Measurements from ENCODE around the gene MFAP1.

MFAP1 gene

GRCh38 chr15:43791993-43792760 lies 32.3 kb downstream of the MFAP1 start, which contains the start of gene SERF2:
SERF2 (plus strand) TSS chr15:43792320; CDS start chr15:43792377, 57 bp downstream.
- peaks cover 22% of the 10 kb centered on the region for H3K36me3 Mint-ChIP-seq (ENCODE audit: insufficient read depth)
- H3K9me3 Mint-ChIP-seq: no peaks in the 10 kb centered on the region
- H3K4me3 Mint-ChIP-seq: peak within 1 kb of the TSS; percentile 95
- ATAC-seq (replicated peaks; ENCODE audit: extremely low read depth, poor library complexity, severe bottlenecking) (peak; percentile 94), DNase-seq (ENCODE audit: low spot score in 2 of 2) (peak; percentile 96 to 97)
- H3K4me1 Mint-ChIP-seq: peaks cover 60% of the 10 kb centered on the region
- H3K27me3 Mint-ChIP-seq: no peaks in the 10 kb centered on the region
- peak within 1 kb of the TSS; percentile 99 for H3K27ac Mint-ChIP-seq (ENCODE audit: low read depth)

- H3K4me1 Mint-ChIP-seq: peaks cover 33% of the 10 kb centered on the region
- peak overlapping the region; percentile 17 for H3K4me3 Mint-ChIP-seq
- no peaks in the 10 kb centered on the region for H3K9me3 Mint-ChIP-seq
- no peak overlapping the region for H3K27ac Mint-ChIP-seq (ENCODE audit: low read depth)
- H3K36me3 Mint-ChIP-seq (ENCODE audit: insufficient read depth): peaks cover 17% of the 10 kb centered on the region
- ATAC-seq (replicated peaks; ENCODE audit: extremely low read depth, poor library complexity, severe bottlenecking): no peak
- no peaks in the 10 kb centered on the region for H3K27me3 Mint-ChIP-seq
- DNase-seq (ENCODE audit: low spot score in 2 of 2): no peak
Measured at GRCh38 chr15:43789409-43789808, 35.1 kb downstream of the MFAP1 start.

- H3K36me3 Mint-ChIP-seq (ENCODE audit: insufficient read depth): peaks cover 16% of the 10 kb centered on the region
- H3K27ac Mint-ChIP-seq (ENCODE audit: low read depth): no peak overlapping the region
- DNase-seq (ENCODE audit: low spot score in 2 of 2) (no peak), ATAC-seq (replicated peaks; ENCODE audit: extremely low read depth, poor library complexity, severe bottlenecking) (no peak)
- no peak overlapping the region for H3K4me3 Mint-ChIP-seq
- H3K4me1 Mint-ChIP-seq: peaks cover 22% of the 10 kb centered on the region
- H3K9me3 Mint-ChIP-seq: no peaks in the 10 kb centered on the region
- no peaks in the 10 kb centered on the region for H3K27me3 Mint-ChIP-seq
Measured at GRCh38 chr15:43779016-43779415, 45.5 kb downstream of the MFAP1 start.

- Mint-ChIP-seq H3K4me3 (peak overlapping the region; percentile 92), H3K36me3 (ENCODE audit: insufficient read depth) (peaks cover 29% of the 10 kb centered on the region), H3K27ac (ENCODE audit: low read depth) (peak overlapping the region; percentile 76), H3K27me3 (no peaks in the 10 kb centered on the region), H3K9me3 (no peaks in the 10 kb centered on the region), H3K4me1 (peaks cover 22% of the 10 kb centered on the region)
- peak; percentile 72 for ATAC-seq (replicated peaks; ENCODE audit: extremely low read depth, poor library complexity, severe bottlenecking)
- DNase-seq (ENCODE audit: low spot score in 2 of 2): peak; percentile 69 to 80
Measured at GRCh38 chr15:43777267-43777914, 47.1 kb downstream of the MFAP1 start.

GRCh38 chr15:43776718-43777266 lies 47.7 kb downstream of the MFAP1 start, which contains the start of gene ELL3:
ELL3 (minus strand) TSS chr15:43776966; CDS start chr15:43776901, 65 bp downstream.
- DNase-seq (ENCODE audit: low spot score in 2 of 2) (peak; percentile 48 to 55), ATAC-seq (replicated peaks; ENCODE audit: extremely low read depth, poor library complexity, severe bottlenecking) (peak; percentile 82)
- H3K4me3 Mint-ChIP-seq: peak within 1 kb of the TSS; percentile 92
- peaks cover 22% of the 10 kb centered on the region for H3K4me1 Mint-ChIP-seq
- H3K27ac Mint-ChIP-seq (ENCODE audit: low read depth): peak within 1 kb of the TSS; percentile 76
- no peaks in the 10 kb centered on the region for H3K27me3 Mint-ChIP-seq
- H3K9me3 Mint-ChIP-seq: no peaks in the 10 kb centered on the region
- peaks cover 33% of the 10 kb centered on the region for H3K36me3 Mint-ChIP-seq (ENCODE audit: insufficient read depth)

- H3K9me3 Mint-ChIP-seq: no peaks in the 10 kb centered on the region
- ATAC-seq (replicated peaks; ENCODE audit: extremely low read depth, poor library complexity, severe bottlenecking) (no peak), DNase-seq (ENCODE audit: low spot score in 2 of 2) (no peak)
- peak overlapping the region; percentile 92 for H3K4me3 Mint-ChIP-seq
- H3K36me3 Mint-ChIP-seq (ENCODE audit: insufficient read depth): peaks cover 38% of the 10 kb centered on the region
- peak overlapping the region; percentile 6 for H3K27ac Mint-ChIP-seq (ENCODE audit: low read depth)
- no peaks in the 10 kb centered on the region for H3K27me3 Mint-ChIP-seq
- H3K4me1 Mint-ChIP-seq: peaks cover 22% of the 10 kb centered on the region
Measured at GRCh38 chr15:43776101-43776717, 48.3 kb downstream of the MFAP1 start.

- Mint-ChIP-seq H3K36me3 (ENCODE audit: insufficient read depth) (peaks cover 46% of the 10 kb centered on the region), H3K27ac (ENCODE audit: low read depth) (no peak overlapping the region), H3K27me3 (no peaks in the 10 kb centered on the region), H3K4me1 (peaks cover 22% of the 10 kb centered on the region), H3K4me3 (peak overlapping the region; percentile 92), H3K9me3 (no peaks in the 10 kb centered on the region)
- DNase-seq (ENCODE audit: low spot score in 2 of 2) (no peak), ATAC-seq (replicated peaks; ENCODE audit: extremely low read depth, poor library complexity, severe bottlenecking) (no peak)
Measured at GRCh38 chr15:43775411-43775965, 49.0 kb downstream of the MFAP1 start.

- Mint-ChIP-seq H3K4me1 (peaks cover 19% of the 10 kb centered on the region), H3K27ac (ENCODE audit: low read depth) (peak overlapping the region; percentile 20), H3K4me3 (no peak overlapping the region), H3K36me3 (ENCODE audit: insufficient read depth) (peaks cover 60% of the 10 kb centered on the region), H3K9me3 (no peaks in the 10 kb centered on the region), H3K27me3 (no peaks in the 10 kb centered on the region)
- no peak for DNase-seq (ENCODE audit: low spot score in 2 of 2)
- no peak for ATAC-seq (replicated peaks; ENCODE audit: extremely low read depth, poor library complexity, severe bottlenecking)
Measured at GRCh38 chr15:43774062-43774461, 50.4 kb downstream of the MFAP1 start.

GRCh38 chr15:43772624-43773023 lies 51.9 kb downstream of the MFAP1 start:
- no peak overlapping the region for H3K27ac Mint-ChIP-seq (ENCODE audit: low read depth)

GRCh38 chr15:43771816-43772215 lies 52.7 kb downstream of the MFAP1 start:
- H3K4me1 Mint-ChIP-seq: peaks cover 7% of the 10 kb centered on the region
- no peak overlapping the region for H3K27ac Mint-ChIP-seq (ENCODE audit: low read depth)
- H3K4me3 Mint-ChIP-seq: no peak overlapping the region
- DNase-seq (ENCODE audit: low spot score in 2 of 2) (no peak), ATAC-seq (replicated peaks; ENCODE audit: extremely low read depth, poor library complexity, severe bottlenecking) (no peak)
- H3K9me3 Mint-ChIP-seq: no peaks in the 10 kb centered on the region
- H3K36me3 Mint-ChIP-seq (ENCODE audit: insufficient read depth): peaks cover 71% of the 10 kb centered on the region
- no peaks in the 10 kb centered on the region for H3K27me3 Mint-ChIP-seq

More at GRCh38 chr15:43772624-43773023, 51.9 kb downstream of the MFAP1 start:
- no peak for DNase-seq (ENCODE audit: low spot score in 2 of 2)
- Mint-ChIP-seq H3K4me3 (no peak overlapping the region), H3K36me3 (ENCODE audit: insufficient read depth) (peaks cover 71% of the 10 kb centered on the region), H3K4me1 (peaks cover 14% of the 10 kb centered on the region), H3K9me3 (no peaks in the 10 kb centered on the region), H3K27me3 (no peaks in the 10 kb centered on the region)
- no peak for ATAC-seq (replicated peaks; ENCODE audit: extremely low read depth, poor library complexity, severe bottlenecking)

GRCh38 chr15:43769584-43770228 lies 54.8 kb downstream of the MFAP1 start:
- H3K36me3 Mint-ChIP-seq (ENCODE audit: insufficient read depth): peaks cover 82% of the 10 kb centered on the region
- DNase-seq (ENCODE audit: low spot score in 2 of 2): peak in 1 of 2 donors; percentile 37

More at GRCh38 chr15:43769584-43770228, 54.8 kb downstream of the MFAP1 start:
- no peak overlapping the region for H3K27ac Mint-ChIP-seq (ENCODE audit: low read depth)
- ATAC-seq (replicated peaks; ENCODE audit: extremely low read depth, poor library complexity, severe bottlenecking): no peak
- no peaks in the 10 kb centered on the region for H3K9me3 Mint-ChIP-seq
- no peak overlapping the region for H3K4me3 Mint-ChIP-seq
- no peaks in the 10 kb centered on the region for H3K4me1 Mint-ChIP-seq
- no peaks in the 10 kb centered on the region for H3K27me3 Mint-ChIP-seq

All from central memory CD8-positive, alpha-beta T cell (primary cell).